Spinal cord (tissue), 10 donors: ENCODE results near the gene KRR1. TPM values are rescaled to one million over a fixed set of nuclear protein-coding genes. Genes with fewer than 3 reads are reported as not detected.

Experiments used
- DNase-seq, 6 donors: peaks; one replicate each; pipeline versions ENCODE4 v3.0.0 to v3.0.0-alpha.2; 2013 to 2015; ENCODE audit warnings: low spot score in 6 of 6, low read depth in 4 of 6
- H3K27ac ChIP-seq: one replicate; pipeline ENCODE4 v1.5.1; 2013; ENCODE audit warnings: low read depth, low read length, control low read depth
- H3K27me3 ChIP-seq: one replicate; pipeline ENCODE4 v1.6.1; 2013; ENCODE audit warnings: low read length; ENCODE audit not compliant: control insufficient read depth, insufficient read depth
- H3K36me3 ChIP-seq: one replicate; pipeline ENCODE4 v1.6.1; 2013; ENCODE audit warnings: low read length; ENCODE audit not compliant: control insufficient read depth, insufficient read depth
- H3K4me1 ChIP-seq: one replicate; pipeline ENCODE4 v1.6.1; 2013; ENCODE audit warnings: low read length; ENCODE audit not compliant: control insufficient read depth, insufficient read depth
- H3K4me3 ChIP-seq: one replicate; pipeline ENCODE4 v1.5.1; 2013; ENCODE audit warnings: low read depth, low read length, control low read depth
- H3K9me3 ChIP-seq: one replicate; pipeline ENCODE4 v1.6.1; 2013; ENCODE audit warnings: low read length; ENCODE audit not compliant: control insufficient read depth, insufficient read depth
- WGBS: methylation state at CpG from one replicate; pipeline ENCODE4 v1.1.5; 2013; ENCODE audit warnings: missing lambda C conversion rate; ENCODE audit not compliant: insufficient coverage; 5-methylcytosine and 5-hydroxymethylcytosine counted together
- long read RNA-seq, 4 donors: transcript quantifications; one replicate each; lab custom pipeline, GENCODE V29; 2026
- polyA plus RNA-seq, 2 donors: library from polyadenylated mRNA; unstranded; fragments of 120-200 nt; gene quantifications; one replicate each; pipeline ENCODE4 v1.2.1, GENCODE V29; 2013; ENCODE audit not compliant: insufficient read length in 2 of 2
- total RNA-seq, 2 donors: library from RNA; depleted of rRNA in 1 of 2; stranded (reverse); fragments of 120-200 nt in 1 of 2; fragments of >200 nt in 1 of 2; gene quantifications; one replicate each; pipeline versions ENCODE4 v1.2.3 to v1.2.4, GENCODE V29; 2013 to 2014
- donor health status: healthy.

The KRR1 gene
- total RNA-seq: 10 to 100 TPM; 36.5 to 79.5 TPM
- polyA plus RNA-seq: 10 to 100 TPM; 30.5 to 44.5 TPM
- long read RNA-seq, donor 1, full-length matches to known transcripts: 8 of 17 reads
- long read RNA-seq, donor 1, partial matches to known transcripts: 0 of 17 reads
- long read RNA-seq, donor 1, other reads (novel, unspliced or antisense): 9 of 17 reads
- long read RNA-seq, donor 2, full-length matches to known transcripts: 3 of 3 reads
- long read RNA-seq, donor 2, partial matches to known transcripts: 0 of 3 reads
- long read RNA-seq, donor 2, other reads (novel, unspliced or antisense): 0 of 3 reads
- long read RNA-seq, donor 3, full-length matches to known transcripts: 8 of 16 reads
- long read RNA-seq, donor 3, partial matches to known transcripts: 8 of 16 reads
- long read RNA-seq, donor 3, other reads (novel, unspliced or antisense): 0 of 16 reads
- long read RNA-seq, donor 4, full-length matches to known transcripts: 21 of 30 reads
- long read RNA-seq, donor 4, partial matches to known transcripts: 9 of 30 reads
- long read RNA-seq, donor 4, other reads (novel, unspliced or antisense): 0 of 30 reads

DNA sequence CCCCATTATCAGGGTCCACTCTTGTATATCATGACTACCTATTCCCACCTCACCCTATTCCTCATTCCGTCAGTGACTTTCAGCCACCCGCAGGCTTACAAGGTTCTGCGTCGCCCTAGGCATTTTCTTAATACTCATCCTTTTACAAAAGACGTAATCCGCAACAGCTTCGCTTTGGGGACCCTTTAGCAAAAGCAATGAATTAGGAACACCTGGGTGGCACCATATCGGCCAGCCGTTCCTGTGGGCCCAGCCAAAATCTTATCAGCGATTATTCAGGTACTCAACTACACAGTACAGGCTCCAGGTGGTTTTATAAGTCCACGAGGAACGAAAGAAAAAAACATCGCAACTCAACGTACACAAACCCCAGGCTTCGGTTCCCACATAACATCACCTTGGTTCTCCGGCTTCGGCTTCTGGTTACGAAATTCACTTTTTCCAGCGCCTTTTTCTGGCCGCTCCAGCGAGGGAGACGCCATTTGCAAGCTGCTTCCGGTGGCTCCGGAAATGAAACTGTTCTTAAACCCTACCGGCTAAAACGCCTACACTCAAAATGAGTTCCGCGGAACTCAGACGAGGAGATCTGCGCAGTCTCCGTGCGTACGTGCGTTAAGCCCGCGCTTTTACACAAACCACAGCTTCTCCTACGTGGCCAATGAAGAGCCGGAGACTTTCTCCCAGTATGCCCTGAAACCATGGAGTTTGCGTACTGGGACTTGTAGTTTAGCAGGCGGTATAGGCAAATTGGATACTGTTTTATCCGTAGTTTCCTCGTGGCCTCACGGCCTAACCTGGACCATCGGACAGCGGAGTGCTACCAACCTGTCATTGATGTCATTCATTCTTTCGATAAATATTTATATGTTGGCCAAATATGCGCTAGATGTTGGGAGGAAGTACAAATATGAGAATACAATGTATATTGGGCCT is at the start of gene KRR1:
KRR1 (minus strand) TSS at position 494 of the 933 bp plus-strand sequence; CDS start at position 482, 12 bp downstream.
- peak; percentile 92 to 100 (median 96) for DNase-seq
- H3K27me3 ChIP-seq: no peaks in the 10 kb centered on the region
- peak within 1 kb of the TSS; percentile 83 for H3K27ac ChIP-seq
- H3K4me1 ChIP-seq: peaks cover 3% of the 10 kb centered on the region
- H3K4me3 ChIP-seq: peak within 1 kb of the TSS; percentile 97
- H3K9me3 ChIP-seq: no peaks in the 10 kb centered on the region
- under 1% methylated on average over 37 of the region's 47 CpGs for WGBS
- no peaks in the 10 kb centered on the region for H3K36me3 ChIP-seq

DNA sequence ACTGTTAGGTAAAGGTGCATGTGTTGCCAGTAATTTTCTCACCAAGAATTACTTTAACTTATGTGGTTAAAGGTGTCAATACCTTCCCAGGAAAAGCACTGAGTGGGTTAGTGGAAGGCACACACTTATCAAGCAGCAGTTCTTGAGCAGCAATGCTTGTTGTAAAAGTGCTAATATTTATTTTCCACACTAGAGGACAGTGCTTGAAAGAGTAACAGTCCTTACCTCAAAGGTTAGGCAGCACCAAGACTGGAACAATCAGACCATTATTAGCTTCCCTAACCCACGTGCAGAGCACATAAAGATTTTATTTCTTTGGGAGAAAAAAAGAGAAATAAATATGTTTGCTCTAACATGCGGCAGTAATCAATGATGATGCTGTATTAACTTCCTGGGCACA is 48.8 kb upstream of the KRR1 start:
- no peaks in the 10 kb centered on the region for H3K27me3 ChIP-seq
- H3K36me3 ChIP-seq: no peaks in the 10 kb centered on the region
- no peaks in the 10 kb centered on the region for H3K4me1 ChIP-seq
- peak; percentile 22 to 87 (median 39) for DNase-seq
- WGBS: no CpG with 5 or more reads among the region's 2 CpGs
- no peak overlapping the region for H3K27ac ChIP-seq
- H3K4me3 ChIP-seq: no peak overlapping the region
- H3K9me3 ChIP-seq: no peaks in the 10 kb centered on the region

DNA sequence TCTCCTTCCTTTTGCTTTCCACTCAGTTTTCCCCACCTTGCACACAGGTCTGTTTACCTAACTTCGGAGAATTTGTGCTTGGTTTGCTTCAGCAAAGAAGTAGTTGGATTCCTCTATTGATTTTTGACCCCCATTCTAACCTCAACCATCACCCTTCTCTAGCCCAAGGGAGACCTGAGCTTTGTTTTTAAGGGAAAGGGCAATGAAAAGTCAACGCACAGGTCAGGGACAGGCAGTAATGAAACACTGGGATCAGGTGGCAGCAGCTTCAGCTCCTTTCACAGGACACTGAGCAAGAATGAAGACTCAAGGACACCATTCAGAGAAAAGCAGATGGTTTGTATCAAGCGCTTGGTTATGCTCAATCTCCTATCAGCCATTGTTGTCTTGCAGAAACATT is 46.9 kb upstream of the KRR1 start:
- WGBS: 83% methylated on average over 2 of the region's 3 CpGs

DNA sequence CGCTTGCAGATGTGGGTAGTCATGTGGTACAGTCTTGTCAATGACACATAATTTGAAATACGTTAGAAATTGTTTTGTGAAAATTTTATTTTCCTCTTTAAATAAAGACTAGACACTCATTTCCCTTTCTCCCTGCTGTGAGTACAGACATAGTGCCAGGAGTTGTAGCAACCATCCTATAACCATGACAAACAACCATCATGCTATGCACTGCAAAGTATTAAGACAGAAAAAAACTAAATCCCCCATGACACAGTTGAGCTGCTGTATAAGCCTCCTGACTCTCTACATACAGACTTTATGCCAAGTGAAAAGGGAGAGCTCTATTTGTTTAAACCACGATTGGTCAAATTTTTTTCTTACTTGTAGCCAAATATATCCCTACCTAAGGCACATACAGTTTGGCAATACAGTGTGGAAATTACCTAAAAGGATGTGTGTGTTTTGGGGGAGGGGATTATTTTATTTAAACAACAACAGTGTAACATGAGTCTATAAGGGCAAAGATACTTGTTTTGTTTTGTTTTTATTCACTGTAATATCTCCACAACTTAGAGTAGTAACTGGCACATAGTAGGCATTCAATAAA is 45.0 kb upstream of the KRR1 start:
- H3K4me1 ChIP-seq: no peaks in the 10 kb centered on the region
- no peak overlapping the region for H3K27ac ChIP-seq
- no peak for DNase-seq
- no peaks in the 10 kb centered on the region for H3K36me3 ChIP-seq
- no peak overlapping the region for H3K4me3 ChIP-seq
- no CpG with 5 or more reads among the region's 3 CpGs for WGBS
- H3K27me3 ChIP-seq: no peaks in the 10 kb centered on the region
- H3K9me3 ChIP-seq: no peaks in the 10 kb centered on the region

More for the DNA sequence above, 46.9 kb upstream of the KRR1 start:
- no peak overlapping the region for H3K4me3 ChIP-seq
- no peak overlapping the region for H3K27ac ChIP-seq
- H3K4me1 ChIP-seq: no peaks in the 10 kb centered on the region
- no peak for DNase-seq
- H3K27me3 ChIP-seq: no peaks in the 10 kb centered on the region
- H3K9me3 ChIP-seq: no peaks in the 10 kb centered on the region
- H3K36me3 ChIP-seq: no peaks in the 10 kb centered on the region

DNA sequence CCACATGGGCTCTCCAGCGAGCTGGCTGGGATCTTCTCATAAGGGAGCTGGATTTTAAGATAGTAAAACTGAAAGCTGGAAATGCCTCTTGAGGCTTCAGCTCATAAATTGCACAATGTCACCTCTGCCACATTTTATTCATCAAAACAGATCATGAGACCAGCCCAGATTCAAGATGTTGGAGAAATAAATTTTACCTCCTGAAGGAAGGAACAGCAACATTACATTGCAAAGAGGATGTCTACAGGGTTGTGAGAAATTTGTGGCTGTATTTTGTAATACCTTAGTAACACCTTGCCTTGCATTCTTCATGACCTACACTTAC is 43.1 kb upstream of the KRR1 start:
- Histone ChIP-seq H3K27me3 (no peaks in the 10 kb centered on the region), H3K4me1 (no peaks in the 10 kb centered on the region)
- no CpG with 5 or more reads among the region's 1 CpG for WGBS

DNA sequence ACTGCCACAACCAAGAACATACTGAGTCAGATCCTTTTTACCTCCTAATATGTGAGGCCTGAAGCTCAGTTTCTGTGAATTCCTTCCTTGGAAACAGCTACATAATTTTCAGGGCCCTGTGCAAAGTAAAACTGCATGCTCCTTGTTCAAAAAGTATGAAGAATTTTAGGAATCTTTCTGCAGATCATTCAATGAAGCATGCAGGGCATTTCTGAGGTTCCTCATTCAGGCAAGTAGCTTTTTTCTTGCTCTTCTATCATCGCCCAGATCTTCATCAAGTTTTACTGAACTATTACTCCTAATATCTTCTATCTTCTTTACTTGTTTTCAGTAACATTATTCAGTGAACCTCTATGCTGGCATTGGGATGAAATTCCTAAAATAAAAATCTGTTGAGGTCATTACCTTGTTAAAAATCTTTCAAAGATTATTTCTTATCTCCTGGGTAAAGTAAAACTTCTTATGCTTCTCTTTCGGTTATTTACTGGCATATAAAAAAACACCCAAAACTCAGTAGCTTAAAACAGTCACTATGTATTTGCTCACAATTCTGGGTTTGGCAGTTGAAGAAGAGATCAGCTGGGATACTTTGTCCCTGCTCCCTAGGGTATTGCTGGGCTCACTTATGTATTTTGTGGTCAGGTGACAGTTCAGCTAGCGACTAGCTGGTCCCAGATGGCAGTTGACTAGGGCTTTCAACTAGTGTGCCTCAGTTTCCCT is 42.6 kb upstream of the KRR1 start:
- Histone ChIP-seq H3K9me3 (no peaks in the 10 kb centered on the region), H3K36me3 (no peaks in the 10 kb centered on the region), H3K4me1 (no peaks in the 10 kb centered on the region), H3K4me3 (no peak overlapping the region), H3K27ac (no peak overlapping the region), H3K27me3 (no peaks in the 10 kb centered on the region)
- DNase-seq: no peak
- 83% methylated on average over 1 of the region's 3 CpGs for WGBS

More for the DNA sequence above, 43.1 kb upstream of the KRR1 start:
- no peaks in the 10 kb centered on the region for H3K9me3 ChIP-seq
- H3K4me3 ChIP-seq: no peak overlapping the region
- no peaks in the 10 kb centered on the region for H3K36me3 ChIP-seq
- H3K27ac ChIP-seq: no peak overlapping the region
- no peak for DNase-seq

DNA sequence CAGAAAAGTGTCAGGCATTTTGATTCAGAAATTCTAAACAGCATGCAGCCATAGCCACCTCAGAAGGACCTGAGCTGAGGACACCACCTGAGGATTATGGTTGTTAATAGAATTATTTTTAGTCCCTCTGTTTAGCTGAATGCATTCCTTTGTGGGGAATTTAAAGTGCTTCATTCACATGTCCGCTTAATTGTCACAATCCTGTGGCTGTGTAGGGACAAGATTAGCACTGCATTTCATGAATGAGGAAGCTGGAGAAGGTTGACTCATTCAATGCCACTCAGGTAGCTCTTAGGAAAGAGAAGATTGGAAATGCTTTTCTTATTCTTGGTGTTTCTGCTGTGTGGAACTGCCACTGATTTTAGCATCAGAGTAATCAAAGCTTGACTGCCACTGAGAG is 42.0 kb upstream of the KRR1 start:
- Histone ChIP-seq H3K27me3 (no peaks in the 10 kb centered on the region), H3K4me3 (no peak overlapping the region), H3K36me3 (no peaks in the 10 kb centered on the region), H3K4me1 (no peaks in the 10 kb centered on the region), H3K27ac (no peak overlapping the region), H3K9me3 (no peaks in the 10 kb centered on the region)
- WGBS: 57% methylated on average over 1 of the region's 1 CpG
- DNase-seq: no peak

DNA sequence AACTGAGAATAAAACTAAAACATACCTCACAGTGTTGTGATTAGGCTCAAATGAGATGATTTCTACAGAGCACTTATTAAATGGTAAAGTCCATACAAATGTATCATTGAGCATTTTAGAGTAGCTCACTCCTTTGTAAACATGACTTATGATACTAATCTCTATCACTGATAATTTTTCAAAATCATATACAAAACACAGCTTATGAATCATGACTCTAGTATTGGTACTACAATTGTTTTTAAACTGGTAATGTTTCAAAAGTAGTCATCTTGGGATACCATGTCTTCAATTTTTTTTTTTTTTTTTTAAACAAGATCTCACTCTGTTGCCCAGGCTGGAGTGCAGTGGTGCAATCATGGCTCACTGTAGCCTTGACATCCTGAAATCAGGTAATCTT is 40.1 kb upstream of the KRR1 start:
- Histone ChIP-seq H3K36me3 (no peaks in the 10 kb centered on the region), H3K9me3 (no peaks in the 10 kb centered on the region), H3K27me3 (no peaks in the 10 kb centered on the region), H3K4me3 (no peak overlapping the region), H3K27ac (no peak overlapping the region), H3K4me1 (no peaks in the 10 kb centered on the region)
- DNase-seq: no peak
